HepG2 (cell line): Measurements from ENCODE around the gene ETHE1. TPM values are rescaled to one million over a fixed set of nuclear protein-coding genes. Genes with fewer than 3 reads are reported as not detected.

Experiments
- AKAP8 ChIP-seq: sonication (generic); formaldehyde crosslinking; IDR thresholded peaks from 2 replicates; pipeline ENCODE4 v1.5.1; 2020; ENCODE audit warnings: mild to moderate bottlenecking, missing genetic modification reagents
- GPN1 ChIP-seq: sonication (generic); formaldehyde crosslinking; IDR thresholded peaks from 2 replicates; pipeline ENCODE4 v1.5.1; 2020; ENCODE audit warnings: missing genetic modification reagents, borderline replicate concordance
- TBX3 ChIP-seq: fragments of 450-650 bp; IDR thresholded peaks from 2 replicates; pipeline ENCODE4 v1.6.1; 2017; ENCODE audit warnings: antibody characterized with exemption, mild to moderate bottlenecking, inconsistent platforms, borderline replicate concordance
- TEAD2 ChIP-seq: sonication (generic); formaldehyde crosslinking; IDR thresholded peaks from 2 replicates; pipeline ENCODE4 v1.9.0; 2021; ENCODE audit warnings: missing genetic modification reagents
- XRCC5 ChIP-seq: fragments of 200-400 bp; formaldehyde crosslinking; optimal IDR thresholded peaks from 2 replicates; pipeline ENCODE3; 2017; ENCODE audit warnings: mild to moderate bottlenecking, low read length
- ZBTB3 ChIP-seq: sonication (generic); formaldehyde crosslinking; IDR thresholded peaks from 2 replicates; pipeline ENCODE4 v1.4.0; 2020; ENCODE audit warnings: low read depth, mild to moderate bottlenecking, moderate library complexity, missing genetic modification reagents, borderline replicate concordance
- ZNF224 ChIP-seq: sonication (generic); formaldehyde crosslinking; IDR thresholded peaks from 2 replicates; pipeline ENCODE4 v1.5.0; 2020; ENCODE audit warnings: mild to moderate bottlenecking, missing genetic modification reagents
- ZNF274 ChIP-seq: sonication (generic); formaldehyde crosslinking; IDR thresholded peaks from 2 replicates; pipeline ENCODE4 v1.5.1; 2020; ENCODE audit warnings: mild to moderate bottlenecking, missing genetic modification reagents
- ZNF446 ChIP-seq: sonication (generic); formaldehyde crosslinking; IDR thresholded peaks from 2 replicates; pipeline ENCODE4 v1.5.0; 2020; ENCODE audit warnings: mild to moderate bottlenecking, missing genetic modification reagents
- ZNF616 ChIP-seq: sonication (generic); formaldehyde crosslinking; IDR thresholded peaks from 2 replicates; pipeline ENCODE4 v1.5.0; 2020; ENCODE audit warnings: low read depth, mild to moderate bottlenecking, missing genetic modification reagents
- ZSCAN9 ChIP-seq: IDR thresholded peaks from 2 replicates; pipeline ENCODE4 v1.6.1; 2016; ENCODE audit warnings: borderline replicate concordance
- polyA plus RNA-seq, 8 experiments: library from polyadenylated mRNA; depleted of rRNA in 3 of 8; stranded (reverse) in 7 of 8; unstranded in 1 of 8; fragments of >200 nt; fragmentation: Illumina TruSeq in 4 of 8; extraction: Trizol in 4 of 8; gene quantifications; 2 replicates each; pipeline versions ENCODE4 v1.2.1 to v1.2.3, GENCODE V29; 2011 to 2016; ENCODE audit warnings: low read depth in 4 of 8, missing spikeins in 1 of 8, mixed read lengths in 1 of 8; ENCODE audit not compliant: insufficient read depth in 1 of 8
- total RNA-seq, 5 experiments: library from RNA; depleted of rRNA; stranded (reverse); fragments of >200 nt; fragmentation: Illumina TruSeq; extraction: Trizol; gene quantifications; 2 replicates each; pipeline ENCODE4 v1.2.3, GENCODE V29; 2016; ENCODE audit warnings: low read depth in 1 of 5
- TF ChIP-seq, protein P1 (sequence below): sonication (generic); formaldehyde crosslinking; IDR thresholded peaks from 2 replicates; pipeline ENCODE4 v1.8.1; 2023; ENCODE audit warnings: mild to moderate bottlenecking, missing genetic modification reagents
- TF ChIP-seq, protein P2 (sequence below): sonication (generic); formaldehyde crosslinking; IDR thresholded peaks from 2 replicates; pipeline ENCODE4 v1.4.0; 2020; ENCODE audit warnings: mild to moderate bottlenecking, missing genetic modification reagents, borderline replicate concordance
- TF ChIP-seq, protein P3 (sequence below): IDR thresholded peaks from 2 replicates; pipeline ENCODE4 v1.6.1; 2016
- TF ChIP-seq, protein P4 (sequence below): IDR thresholded peaks from 2 replicates; pipeline ENCODE4 v1.6.1; 2016; ENCODE audit warnings: low read depth, control low read depth
- TF ChIP-seq, protein P5 (sequence below): sonication (generic); IDR thresholded peaks from 2 replicates; pipeline ENCODE4 v1.6.1; 2016; ENCODE audit warnings: low read depth, borderline replicate concordance
- TF ChIP-seq, protein P6 (sequence below): sonication (generic); formaldehyde crosslinking; IDR thresholded peaks from 2 replicates; pipeline ENCODE4 v1.5.1; 2020; ENCODE audit warnings: missing genetic modification reagents, mild to moderate bottlenecking, borderline replicate concordance
- TF ChIP-seq, protein P7 (sequence below): IDR thresholded peaks from 2 replicates; pipeline ENCODE4 v1.6.1; 2018; ENCODE audit warnings: missing genetic modification reagents, mild to moderate bottlenecking, missing compliant biosample characterization

The ETHE1 gene
- total and polyA plus RNA-seq, 2 of the 13 experiments (the other 11 are each of a cell fraction or from before 2014, with no cell fraction given) = 32.5 to 58.4 TPM

DNA sequence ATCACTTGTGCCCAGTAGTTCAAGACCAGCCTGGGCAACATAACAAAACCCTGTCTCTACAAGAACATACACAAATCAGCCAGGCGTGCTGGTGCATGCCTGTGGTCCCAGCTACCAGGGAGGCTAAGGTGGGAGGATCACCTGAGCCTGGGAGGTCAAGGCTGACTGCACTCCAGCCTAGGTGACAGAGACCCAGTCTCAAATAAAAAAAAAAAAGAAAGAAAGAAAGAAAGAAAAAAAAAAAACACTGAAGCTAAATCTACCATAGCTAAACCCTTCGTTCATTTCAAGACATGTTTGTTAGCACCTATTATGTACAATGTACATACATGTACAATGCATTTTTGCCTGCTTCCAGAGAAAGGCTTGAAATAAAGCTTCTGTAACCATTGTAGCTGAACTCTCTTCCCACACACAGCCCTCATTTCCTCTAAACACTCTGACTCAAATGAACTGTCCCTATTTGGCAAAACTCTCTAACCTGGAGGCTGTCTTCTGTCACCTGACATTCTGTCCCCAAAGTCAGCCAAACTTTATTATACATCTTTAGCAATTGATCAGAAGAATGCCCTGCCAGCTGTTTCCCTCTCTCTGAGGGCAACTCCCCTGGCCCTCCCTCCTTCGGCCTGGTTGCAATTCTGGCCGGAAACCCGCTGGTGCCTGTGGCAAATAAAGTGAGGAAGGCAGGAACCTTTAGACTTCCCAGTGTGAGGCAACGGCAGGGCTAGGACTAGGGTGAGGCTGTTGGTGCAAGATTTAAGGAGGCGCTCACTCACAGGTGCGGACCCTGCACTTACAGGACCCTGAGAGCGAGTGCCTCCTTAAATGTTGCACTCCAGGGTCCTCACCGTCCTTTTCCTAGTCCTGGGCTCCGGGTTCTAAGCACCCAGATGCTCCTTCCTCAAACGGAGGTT is 1.8 kb downstream of the ETHE1 start (continued):
- TF ChIP-seq, protein P1, sequence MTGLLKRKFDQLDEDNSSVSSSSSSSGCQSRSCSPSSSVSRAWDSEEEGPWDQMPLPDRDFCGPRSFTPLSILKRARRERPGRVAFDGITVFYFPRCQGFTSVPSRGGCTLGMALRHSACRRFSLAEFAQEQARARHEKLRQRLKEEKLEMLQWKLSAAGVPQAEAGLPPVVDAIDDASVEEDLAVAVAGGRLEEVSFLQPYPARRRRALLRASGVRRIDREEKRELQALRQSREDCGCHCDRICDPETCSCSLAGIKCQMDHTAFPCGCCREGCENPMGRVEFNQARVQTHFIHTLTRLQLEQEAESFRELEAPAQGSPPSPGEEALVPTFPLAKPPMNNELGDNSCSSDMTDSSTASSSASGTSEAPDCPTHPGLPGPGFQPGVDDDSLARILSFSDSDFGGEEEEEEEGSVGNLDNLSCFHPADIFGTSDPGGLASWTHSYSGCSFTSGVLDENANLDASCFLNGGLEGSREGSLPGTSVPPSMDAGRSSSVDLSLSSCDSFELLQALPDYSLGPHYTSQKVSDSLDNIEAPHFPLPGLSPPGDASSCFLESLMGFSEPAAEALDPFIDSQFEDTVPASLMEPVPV (CRISPR knock-in tag) = no peak
- TF ChIP-seq, protein P2, sequence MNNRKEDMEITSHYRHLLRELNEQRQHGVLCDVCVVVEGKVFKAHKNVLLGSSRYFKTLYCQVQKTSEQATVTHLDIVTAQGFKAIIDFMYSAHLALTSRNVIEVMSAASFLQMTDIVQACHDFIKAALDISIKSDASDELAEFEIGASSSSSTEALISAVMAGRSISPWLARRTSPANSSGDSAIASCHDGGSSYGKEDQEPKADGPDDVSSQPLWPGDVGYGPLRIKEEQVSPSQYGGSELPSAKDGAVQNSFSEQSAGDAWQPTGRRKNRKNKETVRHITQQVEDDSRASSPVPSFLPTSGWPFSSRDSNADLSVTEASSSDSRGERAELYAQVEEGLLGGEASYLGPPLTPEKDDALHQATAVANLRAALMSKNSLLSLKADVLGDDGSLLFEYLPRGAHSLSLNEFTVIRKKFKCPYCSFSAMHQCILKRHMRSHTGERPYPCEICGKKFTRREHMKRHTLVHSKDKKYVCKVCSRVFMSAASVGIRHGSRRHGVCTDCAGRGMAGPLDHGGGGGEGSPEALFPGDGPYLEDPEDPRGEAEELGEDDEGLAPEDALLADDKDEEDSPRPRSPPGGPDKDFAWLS (CRISPR knock-in tag) = no peak
- TF ChIP-seq, protein P3, sequence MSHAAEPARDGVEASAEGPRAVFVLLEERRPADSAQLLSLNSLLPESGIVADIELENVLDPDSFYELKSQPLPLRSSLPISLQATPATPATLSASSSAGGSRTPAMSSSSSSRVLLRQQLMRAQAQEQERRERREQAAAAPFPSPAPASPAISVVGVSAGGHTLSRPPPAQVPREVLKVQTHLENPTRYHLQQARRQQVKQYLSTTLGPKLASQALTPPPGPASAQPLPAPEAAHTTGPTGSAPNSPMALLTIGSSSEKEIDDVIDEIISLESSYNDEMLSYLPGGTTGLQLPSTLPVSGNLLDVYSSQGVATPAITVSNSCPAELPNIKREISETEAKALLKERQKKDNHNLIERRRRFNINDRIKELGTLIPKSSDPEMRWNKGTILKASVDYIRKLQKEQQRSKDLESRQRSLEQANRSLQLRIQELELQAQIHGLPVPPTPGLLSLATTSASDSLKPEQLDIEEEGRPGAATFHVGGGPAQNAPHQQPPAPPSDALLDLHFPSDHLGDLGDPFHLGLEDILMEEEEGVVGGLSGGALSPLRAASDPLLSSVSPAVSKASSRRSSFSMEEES (CRISPR knock-in tag) = no peak
- TF ChIP-seq TBX3 = no peak
- no peak for TF ChIP-seq ZNF274 (CRISPR knock-in tag)
- no peak for TF ChIP-seq AKAP8 (CRISPR knock-in tag)
- TF ChIP-seq, protein P4, sequence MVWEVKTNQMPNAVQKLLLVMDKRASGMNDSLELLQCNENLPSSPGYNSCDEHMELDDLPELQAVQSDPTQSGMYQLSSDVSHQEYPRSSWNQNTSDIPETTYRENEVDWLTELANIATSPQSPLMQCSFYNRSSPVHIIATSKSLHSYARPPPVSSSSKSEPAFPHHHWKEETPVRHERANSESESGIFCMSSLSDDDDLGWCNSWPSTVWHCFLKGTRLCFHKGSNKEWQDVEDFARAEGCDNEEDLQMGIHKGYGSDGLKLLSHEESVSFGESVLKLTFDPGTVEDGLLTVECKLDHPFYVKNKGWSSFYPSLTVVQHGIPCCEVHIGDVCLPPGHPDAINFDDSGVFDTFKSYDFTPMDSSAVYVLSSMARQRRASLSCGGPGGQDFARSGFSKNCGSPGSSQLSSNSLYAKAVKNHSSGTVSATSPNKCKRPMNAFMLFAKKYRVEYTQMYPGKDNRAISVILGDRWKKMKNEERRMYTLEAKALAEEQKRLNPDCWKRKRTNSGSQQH = 0 out of 2 replicates have a peak, but pooled peaks have one; percentile 23
- TF ChIP-seq, protein P5, sequence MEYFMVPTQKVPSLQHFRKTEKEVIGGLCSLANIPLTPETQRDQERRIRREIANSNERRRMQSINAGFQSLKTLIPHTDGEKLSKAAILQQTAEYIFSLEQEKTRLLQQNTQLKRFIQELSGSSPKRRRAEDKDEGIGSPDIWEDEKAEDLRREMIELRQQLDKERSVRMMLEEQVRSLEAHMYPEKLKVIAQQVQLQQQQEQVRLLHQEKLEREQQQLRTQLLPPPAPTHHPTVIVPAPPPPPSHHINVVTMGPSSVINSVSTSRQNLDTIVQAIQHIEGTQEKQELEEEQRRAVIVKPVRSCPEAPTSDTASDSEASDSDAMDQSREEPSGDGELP = peak; percentile 86
- no peak for TF ChIP-seq ZBTB3 (CRISPR knock-in tag)
- TF ChIP-seq ZNF616 = no peak
- no peak for TF ChIP-seq ZNF446 (CRISPR knock-in tag)
- TF ChIP-seq ZSCAN9 (CRISPR knock-in tag) = no peak; the same call in 1 of the 2 replicates
- TF ChIP-seq, protein P6, sequence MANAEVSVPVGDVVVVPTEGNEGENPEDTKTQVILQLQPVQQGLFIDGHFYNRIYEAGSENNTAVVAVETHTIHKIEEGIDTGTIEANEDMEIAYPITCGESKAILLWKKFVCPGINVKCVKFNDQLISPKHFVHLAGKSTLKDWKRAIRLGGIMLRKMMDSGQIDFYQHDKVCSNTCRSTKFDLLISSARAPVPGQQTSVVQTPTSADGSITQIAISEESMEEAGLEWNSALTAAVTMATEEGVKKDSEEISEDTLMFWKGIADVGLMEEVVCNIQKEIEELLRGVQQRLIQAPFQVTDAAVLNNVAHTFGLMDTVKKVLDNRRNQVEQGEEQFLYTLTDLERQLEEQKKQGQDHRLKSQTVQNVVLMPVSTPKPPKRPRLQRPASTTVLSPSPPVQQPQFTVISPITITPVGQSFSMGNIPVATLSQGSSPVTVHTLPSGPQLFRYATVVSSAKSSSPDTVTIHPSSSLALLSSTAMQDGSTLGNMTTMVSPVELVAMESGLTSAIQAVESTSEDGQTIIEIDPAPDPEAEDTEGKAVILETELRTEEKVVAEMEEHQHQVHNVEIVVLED (CRISPR knock-in tag) = no peak; the same call in 1 of the 2 replicates
- no peak for TF ChIP-seq ZNF224 (CRISPR knock-in tag)
- TF ChIP-seq GPN1 (CRISPR knock-in tag) = no peak
- TF ChIP-seq TEAD2 (CRISPR knock-in tag) = no peak
- peak; percentile 74 for TF ChIP-seq XRCC5
- TF ChIP-seq, protein P7, sequence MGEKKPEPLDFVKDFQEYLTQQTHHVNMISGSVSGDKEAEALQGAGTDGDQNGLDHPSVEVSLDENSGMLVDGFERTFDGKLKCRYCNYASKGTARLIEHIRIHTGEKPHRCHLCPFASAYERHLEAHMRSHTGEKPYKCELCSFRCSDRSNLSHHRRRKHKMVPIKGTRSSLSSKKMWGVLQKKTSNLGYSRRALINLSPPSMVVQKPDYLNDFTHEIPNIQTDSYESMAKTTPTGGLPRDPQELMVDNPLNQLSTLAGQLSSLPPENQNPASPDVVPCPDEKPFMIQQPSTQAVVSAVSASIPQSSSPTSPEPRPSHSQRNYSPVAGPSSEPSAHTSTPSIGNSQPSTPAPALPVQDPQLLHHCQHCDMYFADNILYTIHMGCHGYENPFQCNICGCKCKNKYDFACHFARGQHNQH (CRISPR knock-in tag) = peak; percentile 84
